Activated CD8-positive, alpha-beta memory T cell treated with anti-CD3 and anti-CD28 coated beads, Interleukin-2, amount 10 ng/mL, durations not matched to agents 7 days and 5 days (primary cell): ENCODE measurements around the gene DNAH10. TPM values are rescaled to one million over a fixed set of nuclear protein-coding genes. Genes with fewer than 3 reads are reported as not detected.

ENCODE experiments used
- ATAC-seq: fragments of 150-1000 bp; cut with Tn5 transposase; one replicate; pipeline ENCODE4 v1.10.0; 2021; ENCODE audit warnings: moderate library complexity
- CTCF ChIA-PET: fragments of 350-600 bp; sonication (Branson Sonifier 250); formaldehyde crosslinking; loops from one replicate; lab custom pipeline; 2021; ENCODE audit warnings: antibody characterized with exemption; lab: Charles Lee
- DNase-seq: peaks from one replicate; pipeline ENCODE4 v3.0.0-alpha.2; 2020
- H3K27ac Mint-ChIP-seq: one replicate; pipeline ENCODE4 v1.8.0; 2021; ENCODE audit warnings: mild to moderate bottlenecking, mixed read lengths
- H3K27me3 Mint-ChIP-seq: one replicate; pipeline ENCODE4 v1.8.0; 2021; ENCODE audit warnings: mixed read lengths
- H3K36me3 Mint-ChIP-seq: one replicate; pipeline ENCODE4 v1.8.0; 2021; ENCODE audit warnings: mild to moderate bottlenecking, mixed read lengths
- H3K4me1 Mint-ChIP-seq: one replicate; pipeline ENCODE4 v1.8.0; 2021; ENCODE audit warnings: mixed read lengths
- H3K4me3 Mint-ChIP-seq: one replicate; pipeline ENCODE4 v1.8.0; 2021; ENCODE audit warnings: mild to moderate bottlenecking, moderate library complexity, mixed read lengths
- H3K9me3 Mint-ChIP-seq: one replicate; pipeline ENCODE4 v1.8.0; 2022; ENCODE audit warnings: low read depth, mixed read lengths
- total RNA-seq, 2 experiments: library from RNA; stranded (reverse); gene quantifications; one replicate each; pipeline ENCODE4 v1.2.3, GENCODE V29; 2021

Gene DNAH10
- total RNA-seq, 2 experiments from 2014 or later: 0.05 to 0.76 TPM

DNA sequence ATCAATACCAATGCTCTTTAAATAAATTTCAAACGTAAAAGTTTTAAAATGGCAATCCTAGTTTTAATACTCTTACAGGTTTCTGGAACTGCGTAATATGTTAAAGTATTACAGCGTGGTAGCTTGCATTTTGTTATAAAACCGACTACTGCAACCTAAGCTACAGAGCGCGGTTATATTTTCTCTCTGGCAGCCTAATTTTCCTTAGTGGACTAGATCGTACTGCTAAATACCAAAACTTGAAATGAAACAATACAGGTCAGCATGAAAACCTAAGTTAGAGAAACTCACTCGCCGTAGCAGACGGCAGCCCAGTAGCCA lies 209.3 kb downstream of the DNAH10 start:
- no peaks in the 10 kb centered on the region for H3K9me3 Mint-ChIP-seq
- no peak for ATAC-seq

DNA sequence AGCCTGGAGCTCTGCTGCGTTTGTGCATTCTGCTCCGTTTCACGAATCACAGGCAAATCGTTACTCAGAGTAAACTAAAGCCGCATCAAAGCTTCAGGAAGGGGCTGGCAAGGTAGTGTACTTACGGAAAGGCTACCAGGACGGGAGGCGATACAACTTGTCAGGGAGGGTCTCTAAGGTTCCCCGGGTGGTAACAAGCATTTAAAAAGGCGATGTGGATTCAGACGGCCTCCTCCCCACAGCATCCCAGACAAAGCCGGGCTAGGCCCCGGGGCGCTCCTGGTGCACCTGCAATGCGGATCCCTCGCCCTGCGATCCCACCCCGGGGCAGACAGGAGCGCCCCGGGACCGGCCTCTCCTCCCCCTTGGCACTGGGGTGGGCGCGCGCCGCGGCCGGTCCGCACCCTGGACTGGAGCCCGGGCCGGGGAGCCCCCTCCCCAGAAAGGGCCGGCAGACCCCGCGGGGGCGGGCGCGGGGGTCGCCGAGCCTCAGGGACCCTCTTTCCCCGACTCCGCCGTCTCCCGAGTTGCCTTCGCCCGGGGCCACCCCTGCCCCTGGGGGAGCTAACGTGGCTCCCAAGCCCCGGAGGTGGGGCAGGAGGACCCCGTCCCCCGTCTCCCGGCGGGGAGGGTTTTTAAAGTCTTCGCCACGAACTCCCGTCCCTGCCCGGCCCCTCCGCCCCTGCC lies 209.8 kb downstream of the DNAH10 start:
- ATAC-seq: no peak
- Mint-ChIP-seq H3K4me1 (peaks cover 24% of the 10 kb centered on the region), H3K27ac (peak overlapping the region; percentile 47), H3K36me3 (peaks cover 12% of the 10 kb centered on the region), H3K27me3 (no peaks in the 10 kb centered on the region), H3K4me3 (peak overlapping the region; percentile 76), H3K9me3 (no peaks in the 10 kb centered on the region)
- CTCF ChIA-PET: interaction anchor here (0.7 to 2.2 kb wide), 3 partner anchors 27 to 67 kb away, joined by 3 to 13 read pairs (median 3); no protein-coding TSS in a partner anchor
- peak; percentile 55 for DNase-seq

More for the DNA sequence above, 209.3 kb downstream of the DNAH10 start:
- CTCF ChIA-PET: interaction anchor here (0.7 to 2.2 kb wide), 2 partner anchors 26 to 67 kb away, joined by 3 to 13 read pairs; no protein-coding TSS in a partner anchor
- Mint-ChIP-seq H3K27ac (peak overlapping the region; percentile 47), H3K27me3 (no peaks in the 10 kb centered on the region), H3K36me3 (peaks cover 12% of the 10 kb centered on the region), H3K4me3 (peak overlapping the region; percentile 76), H3K4me1 (peaks cover 24% of the 10 kb centered on the region)
- DNase-seq: no peak

DNA sequence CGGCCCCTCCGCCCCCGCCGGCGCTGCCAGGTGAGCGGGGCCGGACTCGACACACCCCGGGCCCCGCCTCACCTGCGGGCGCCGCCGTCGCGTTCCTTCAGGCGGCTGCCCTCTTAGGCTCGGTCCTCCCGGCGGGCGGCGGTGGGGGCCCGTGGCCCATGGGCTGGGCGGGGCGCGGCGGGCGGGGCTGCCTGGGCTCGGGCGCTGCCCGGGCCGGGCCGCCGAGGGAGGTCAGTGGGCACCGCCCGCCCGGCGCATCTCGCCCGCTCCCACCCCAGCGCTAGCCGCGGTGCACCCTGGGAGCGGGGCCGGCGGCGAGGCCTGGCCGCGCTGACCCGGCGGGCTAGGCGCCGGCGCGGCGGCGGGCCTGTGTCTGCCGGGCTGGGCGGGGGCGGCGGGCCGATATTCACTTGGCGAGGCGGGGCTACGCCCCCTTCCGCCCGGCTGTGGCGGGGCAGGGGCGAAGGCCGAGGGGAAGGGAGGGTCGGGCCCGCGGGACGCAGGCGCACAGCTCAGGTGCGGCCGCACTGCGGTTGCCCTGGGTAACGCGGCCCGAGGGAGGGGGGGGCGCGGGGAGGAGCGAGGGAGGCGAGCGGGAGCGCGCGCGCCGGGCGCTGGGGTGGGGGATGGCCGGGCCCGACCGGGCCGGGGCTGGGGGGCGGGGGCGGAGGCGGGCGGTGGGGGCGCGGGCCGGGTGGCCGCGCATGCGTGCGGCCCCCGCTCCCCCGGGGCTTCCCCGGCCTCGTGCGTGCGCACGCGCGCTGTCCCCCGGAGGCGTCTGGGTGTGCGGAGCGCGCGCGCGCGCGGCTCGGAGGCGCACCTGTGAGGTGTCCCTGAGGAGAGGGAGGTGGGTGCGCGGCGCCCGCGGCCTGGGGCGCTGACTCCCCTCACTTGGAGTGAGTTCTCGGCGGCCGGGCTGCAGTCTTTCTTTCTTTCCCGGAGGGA lies 210.6 kb downstream of the DNAH10 start, which contains the start of the genes CCDC92 and ZNF664:
Gene CCDC92, minus strand, starts transcription at position 375 of the 945 bp plus-strand sequence. CDS start 28,526 bp downstream, outside the sequence.
Gene ZNF664, plus strand, starts transcription at position 759 of the 945 bp plus-strand sequence. CDS start 38,930 bp downstream, outside the sequence.
- H3K27me3 Mint-ChIP-seq: no peaks in the 10 kb centered on the region
- peaks cover 24% of the 10 kb centered on the region for H3K4me1 Mint-ChIP-seq
- peaks cover 12% of the 10 kb centered on the region for H3K36me3 Mint-ChIP-seq
- peak within 1 kb of the TSS; percentile 65 for H3K27ac Mint-ChIP-seq
- CTCF ChIA-PET: interaction anchor here (1.4 to 2.2 kb wide), 2 partner anchors 34 to 68 kb away, joined by 3 to 13 read pairs; no protein-coding TSS in a partner anchor
- peak within 1 kb of the TSS; percentile 82 for H3K4me3 Mint-ChIP-seq
- no peaks in the 10 kb centered on the region for H3K9me3 Mint-ChIP-seq
- DNase-seq (peak; percentile 94), ATAC-seq (peak; percentile 82)

- ATAC-seq (peak; percentile 6), DNase-seq (peak; percentile 47)
- CTCF ChIA-PET: no interaction called here
- Mint-ChIP-seq H3K4me3 (peak overlapping the region; percentile 82), H3K36me3 (peaks cover 12% of the 10 kb centered on the region), H3K27ac (peak overlapping the region; percentile 60), H3K9me3 (no peaks in the 10 kb centered on the region), H3K4me1 (peaks cover 24% of the 10 kb centered on the region), H3K27me3 (no peaks in the 10 kb centered on the region)
Measured at GRCh38 chr12:123973552-123974341, 211.6 kb downstream of the DNAH10 start.

GRCh38 chr12:123976227-123976826 lies 214.2 kb downstream of the DNAH10 start:
- H3K4me3 Mint-ChIP-seq: no peak overlapping the region
- peaks cover 12% of the 10 kb centered on the region for H3K36me3 Mint-ChIP-seq
- no peaks in the 10 kb centered on the region for H3K9me3 Mint-ChIP-seq
- ATAC-seq (no peak), DNase-seq (no peak)
- CTCF ChIA-PET: interaction anchor here (0.6 kb wide), 1 partner anchor 268 kb away, joined by 4 read pairs; no protein-coding TSS in a partner anchor
- no peaks in the 10 kb centered on the region for H3K27me3 Mint-ChIP-seq
- H3K27ac Mint-ChIP-seq: no peak overlapping the region
- H3K4me1 Mint-ChIP-seq: peaks cover 24% of the 10 kb centered on the region

DNA sequence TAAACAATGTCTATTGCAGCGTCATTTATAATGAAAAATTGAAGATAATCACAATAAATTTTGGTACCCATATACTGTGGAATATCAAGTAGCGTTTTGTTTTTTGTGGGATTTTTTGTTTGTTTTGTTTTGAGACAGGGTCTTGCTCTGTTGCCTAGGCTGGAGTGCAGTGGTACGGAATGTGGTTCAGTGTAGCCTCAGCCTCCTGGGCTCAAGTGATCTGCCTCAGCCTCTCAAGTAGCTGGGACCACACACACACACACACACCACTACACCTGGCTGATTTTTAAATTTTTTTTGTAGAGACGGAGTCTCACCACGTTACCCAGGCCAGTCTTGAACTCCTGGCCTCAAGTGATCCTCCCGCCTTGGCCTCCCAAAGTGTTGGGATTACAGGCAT lies 217.5 kb downstream of the DNAH10 start:
- Mint-ChIP-seq H3K4me1 (peaks cover 19% of the 10 kb centered on the region), H3K9me3 (no peaks in the 10 kb centered on the region), H3K4me3 (no peak overlapping the region), H3K27ac (no peak overlapping the region), H3K36me3 (peaks cover 12% of the 10 kb centered on the region), H3K27me3 (no peaks in the 10 kb centered on the region)
- no peak for ATAC-seq
- DNase-seq: no peak
- CTCF ChIA-PET: no interaction called here

DNA sequence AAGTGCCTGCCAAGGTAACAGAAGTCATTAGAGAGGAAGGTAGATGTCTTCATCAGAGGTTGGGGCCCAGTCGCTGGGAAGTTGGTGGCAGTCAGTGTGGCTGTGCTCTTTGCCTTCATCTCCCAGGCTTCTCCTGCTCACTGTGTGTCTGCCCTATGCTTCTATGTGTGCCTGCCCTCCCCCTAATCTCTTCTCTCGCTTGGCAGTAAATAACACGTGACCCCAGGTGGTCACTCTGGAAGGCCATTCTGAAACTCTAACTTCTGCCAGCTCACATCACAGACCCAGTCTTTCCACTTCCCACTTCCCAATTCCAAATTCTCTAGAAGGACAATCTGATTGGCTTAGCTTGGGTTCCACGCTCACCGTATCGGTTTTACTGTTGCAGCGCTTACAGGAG lies 220.2 kb downstream of the DNAH10 start:
- DNase-seq: no peak
- H3K9me3 Mint-ChIP-seq: no peaks in the 10 kb centered on the region
- no peak for ATAC-seq
- peaks cover 2% of the 10 kb centered on the region for H3K36me3 Mint-ChIP-seq
- no peak overlapping the region for H3K4me3 Mint-ChIP-seq
- H3K4me1 Mint-ChIP-seq: peaks cover 15% of the 10 kb centered on the region
- CTCF ChIA-PET: interaction anchor here (2.0 kb wide), 1 partner anchor 73 kb away, joined by 4 read pairs; no protein-coding TSS in a partner anchor
- no peaks in the 10 kb centered on the region for H3K27me3 Mint-ChIP-seq
- H3K27ac Mint-ChIP-seq: no peak overlapping the region

GRCh38 chr12:123983822-123984485 lies 221.9 kb downstream of the DNAH10 start:
- Mint-ChIP-seq H3K27ac (no peak overlapping the region), H3K4me3 (no peak overlapping the region), H3K4me1 (peaks cover 15% of the 10 kb centered on the region), H3K27me3 (no peaks in the 10 kb centered on the region), H3K9me3 (no peaks in the 10 kb centered on the region), H3K36me3 (peaks cover 13% of the 10 kb centered on the region)
- CTCF ChIA-PET: interaction anchor here (0.6 to 6.3 kb wide), 7 partner anchors 12 to 94 kb away, joined by 3 to 56 read pairs (median 4); no protein-coding TSS in a partner anchor
- ATAC-seq: peak; percentile 83
- peak; percentile 61 for DNase-seq

DNA sequence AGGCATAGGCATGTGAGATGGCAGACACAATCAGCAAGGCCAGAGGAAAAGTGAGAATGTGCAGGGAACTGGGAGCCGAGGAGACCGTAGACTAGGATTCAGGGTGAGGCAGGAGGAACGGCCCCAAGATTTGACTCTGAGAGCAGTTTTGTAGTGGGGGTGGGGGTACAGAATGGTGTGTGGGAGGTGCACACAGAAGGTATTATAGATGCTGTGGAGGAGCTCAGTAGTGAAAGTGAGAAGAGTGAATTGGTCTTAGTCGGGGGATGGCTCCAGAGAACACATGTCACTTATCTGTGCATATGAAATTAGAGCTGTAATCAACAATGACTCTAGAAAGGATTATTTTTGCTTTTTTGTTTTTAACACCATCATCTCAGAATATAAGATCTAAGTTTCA lies 222.8 kb downstream of the DNAH10 start:
- no peak overlapping the region for H3K27ac Mint-ChIP-seq
- CTCF ChIA-PET: interaction anchor here (0.9 to 6.3 kb wide), 8 partner anchors 11 to 179 kb away, joined by 3 to 56 read pairs (median 4); no protein-coding TSS in a partner anchor
- no peaks in the 10 kb centered on the region for H3K27me3 Mint-ChIP-seq

More for the DNA sequence above, 222.8 kb downstream of the DNAH10 start:
- Mint-ChIP-seq H3K36me3 (peaks cover 17% of the 10 kb centered on the region), H3K4me3 (no peak overlapping the region), H3K9me3 (no peaks in the 10 kb centered on the region), H3K4me1 (peaks cover 14% of the 10 kb centered on the region)
- ATAC-seq: no peak
- no peak for DNase-seq
